Pancreas (tissue), 10 donors: Measurements from ENCODE around the gene PPP1R3G. TPM values are rescaled to one million over a fixed set of nuclear protein-coding genes. Genes with fewer than 3 reads are reported as not detected.
A peak's percentile ranks its signal among the peaks of the same experiment; 100 is the strongest.
"Not testable (repeated sequence)": the region's sequence is repeated elsewhere in the genome, so short reads cannot be mapped to it uniquely, and the experiment has no call there.

Experiments
- ATAC-seq, 4 donors: fragments of 200-7000 bp; cut with Tn5 transposase; one replicate each; pipeline versions ENCODE4 v1.8.0 to v1.9.1; 2020; ENCODE audit warnings: mild to moderate bottlenecking in 4 of 4, moderate library complexity in 4 of 4
- DNase-seq, 6 donors: peaks; one replicate each; pipeline ENCODE4 v3.0.0-alpha.2; 2020
- FAIRE-seq: peaks from 2 replicates; lab custom pipeline; 2012; peaks lifted over from hg19 to GRCh38; lab: Jason Lieb, UNC
- H3K27ac ChIP-seq, 4 donors: fragments of 200-600 bp; sonication (generic); 1 replicate in 3 of 4; 2 replicates in 1 of 4; pipeline versions ENCODE4 v1.5.0 to v1.8.0; 2020
- H3K27me3 ChIP-seq, 4 donors: fragments of 200-600 bp; one replicate each; pipeline ENCODE4 v1.8.0; 2021
- H3K36me3 ChIP-seq, 3 donors: fragments of 200-600 bp; sonication (generic) in 1 of 3; one replicate each; pipeline versions ENCODE4 v1.5.0 to v1.8.0; 2020 to 2021
- H3K4me1 ChIP-seq, 3 donors: fragments of 200-600 bp; one replicate each; pipeline ENCODE4 v1.8.0; 2021
- H3K4me3 ChIP-seq, 4 donors: fragments of 200-600 bp; sonication (generic) in 2 of 4; one replicate each; pipeline versions ENCODE4 v1.5.0 to v1.8.0; 2020 to 2021
- H3K9me3 ChIP-seq, 4 donors: fragments of 200-600 bp; one replicate each; pipeline ENCODE4 v1.8.0; 2021
- CTCF ChIP-seq, 4 donors: fragments of 200-600 bp; sonication (generic) in 3 of 4; IDR thresholded peaks; one replicate each; pipeline versions ENCODE4 v1.5.0 to v1.8.0; 2021; ENCODE audit warnings: antibody characterized with exemption in 4 of 4
- WGBS, 2 donors: extraction: QIAGEN DNeasy Blood & Tissue Kit; methylation state at CpG; one replicate each; pipeline ENCODE4 v1.1.7; 2013; 5-methylcytosine and 5-hydroxymethylcytosine counted together
- intact Hi-C, 3 donors: fragments of 100-400 bp; cut with DNase I; formaldehyde crosslinking; loops; one replicate each; pipeline versions ENCODE4 v1.11.1 to v1.14.2; 2022
- polyA plus RNA-seq, 2 donors: library from polyadenylated mRNA; stranded (reverse); fragments of 200-250 nt; gene quantifications; one replicate each; pipeline ENCODE4 v1.2.3, GENCODE V29; 2013
- total RNA-seq, 6 donors: library from RNA; stranded (reverse); fragmentation: NEBNext Ultra II Directional in 4 of 6; extraction: Animal tissue kit (Norgen Biotek cat#: 25700) in 4 of 6; gene quantifications; one replicate each; pipeline versions ENCODE4 v1.2.1 to v1.2.4, GENCODE V29; 2021 to 2023
- donor health status: healthy with polysubstance abuse.
- donor health status: DM: no; HTN: no; CAD: no; lungs with moderate emphysema.
- donor health status: DM: no; HTN: no; CAD: no.
- donor health status: control.
- donor health status: control.
- donor health status: Bipolar disorder and iron deficiency.
- donor health status: DM: yes; HTN: yes; CAD: no.
- donor health status: DM: no; HTN: no; CAD: no.
- donor health status: DM: no; HTN: no; CAD: no.
- donor health status: DM: yes; HTN: yes; CAD: no.

PPP1R3G gene
- total and polyA plus RNA-seq, 8 donors = 0.04 to 0.24 (median 0.08) TPM; not detected in 2

GRCh38 chr6:5059036-5059896 is 25.9 kb upstream of the PPP1R3G start:
- Histone ChIP-seq H3K27me3 (no peaks in the 10 kb centered on the region), H3K4me3 (no peak overlapping the region), H3K36me3 (no peaks in the 10 kb centered on the region), H3K9me3 (no peaks in the 10 kb centered on the region), H3K4me1 (no peaks in the 10 kb centered on the region), H3K27ac (no peak overlapping the region)
- FAIRE-seq (no peak), DNase-seq (no peak), ATAC-seq (no peak)
- TF ChIP-seq CTCF (IDR thresholded peaks at IDR 0.05) = no peak
- intact Hi-C loops = no loop called here
- 78 to 82% methylated on average over 11 of the region's 11 CpGs for WGBS, 2 donors

DNA sequence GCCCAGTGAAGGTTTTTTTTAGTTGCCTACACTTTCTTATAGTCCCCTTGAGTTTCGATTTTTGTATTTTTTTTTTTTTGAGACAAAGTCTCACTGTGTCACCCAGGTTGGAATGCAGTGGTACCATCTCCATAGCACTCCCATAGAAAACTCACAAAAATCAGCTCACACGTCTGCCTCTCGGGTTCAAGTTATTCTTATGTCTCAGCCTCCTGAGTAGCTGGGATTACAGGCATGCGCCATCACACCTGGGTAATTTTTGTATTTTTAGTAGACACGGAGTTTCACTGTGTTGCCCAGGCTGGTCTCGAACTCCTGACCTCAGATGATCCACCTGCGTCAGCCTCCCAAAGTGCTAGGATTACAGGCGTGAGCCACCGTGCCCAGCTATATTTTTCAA is 24.7 kb upstream of the PPP1R3G start:
- DNase-seq, H3K36me3 ChIP-seq, H3K4me1 ChIP-seq, H3K9me3 ChIP-seq, H3K27me3 ChIP-seq, intact Hi-C loops, H3K27ac ChIP-seq, H3K4me3 ChIP-seq, ATAC-seq, FAIRE-seq: not testable (repeated sequence)
- 88 to 91% methylated on average over 9 of the region's 9 CpGs for WGBS, 2 donors

DNA sequence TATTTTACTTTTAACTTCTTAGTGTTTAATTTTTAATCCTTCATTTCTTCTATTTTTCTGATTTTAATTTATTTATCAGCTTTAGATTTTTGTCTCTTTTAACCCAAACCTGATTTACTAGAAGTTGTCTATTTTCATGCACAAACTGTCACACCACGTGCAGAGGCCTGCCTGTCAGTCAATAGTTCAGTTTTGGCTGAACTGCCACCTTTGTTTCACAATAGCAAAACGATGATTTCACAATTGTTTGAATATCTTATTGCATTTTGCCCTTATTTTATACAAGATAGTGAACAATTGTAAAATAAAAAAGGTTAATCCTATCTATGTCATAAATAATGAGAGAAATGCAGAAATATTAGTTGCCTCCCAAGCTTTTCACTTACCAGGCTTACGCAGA is 24.0 kb upstream of the PPP1R3G start:
- TF ChIP-seq CTCF (IDR thresholded peaks at IDR 0.05) = no peak
- H3K27me3 ChIP-seq = no peaks in the 10 kb centered on the region
- no peaks in the 10 kb centered on the region for H3K9me3 ChIP-seq
- 58 to 61% methylated on average over 3 of the region's 3 CpGs for WGBS, 2 donors
- H3K4me1 ChIP-seq = no peaks in the 10 kb centered on the region
- FAIRE-seq (no peak), ATAC-seq (no peak), DNase-seq (no peak)
- H3K4me3 ChIP-seq = no peak overlapping the region
- intact Hi-C loops = no loop called here
- H3K36me3 ChIP-seq = no peaks in the 10 kb centered on the region
- H3K27ac ChIP-seq = no peak overlapping the region

DNA sequence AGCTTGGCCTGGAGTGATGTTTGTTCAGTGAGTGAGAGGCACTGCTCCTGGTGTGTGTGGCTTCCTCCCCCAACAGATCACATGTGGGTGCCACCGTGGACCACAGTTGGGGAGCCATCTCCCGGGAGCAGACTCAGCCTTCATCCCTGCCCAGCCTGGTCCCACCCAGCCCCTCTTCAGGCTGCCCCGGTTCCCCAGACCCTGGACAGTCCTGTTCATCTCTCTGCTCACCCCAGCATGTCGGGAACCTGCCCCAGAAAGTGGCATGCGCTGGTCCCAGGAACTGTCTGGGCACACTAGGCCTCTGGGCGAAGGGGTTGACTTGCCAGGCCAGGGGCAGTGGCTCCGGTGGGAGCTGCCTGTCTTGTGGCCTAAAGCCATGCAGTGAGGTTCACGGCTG is 21.5 kb upstream of the PPP1R3G start:
- intact Hi-C loops = no loop called here
- H3K36me3 ChIP-seq = no peaks in the 10 kb centered on the region
- 80 to 86% methylated on average over 8 of the region's 8 CpGs for WGBS, 2 donors

DNA sequence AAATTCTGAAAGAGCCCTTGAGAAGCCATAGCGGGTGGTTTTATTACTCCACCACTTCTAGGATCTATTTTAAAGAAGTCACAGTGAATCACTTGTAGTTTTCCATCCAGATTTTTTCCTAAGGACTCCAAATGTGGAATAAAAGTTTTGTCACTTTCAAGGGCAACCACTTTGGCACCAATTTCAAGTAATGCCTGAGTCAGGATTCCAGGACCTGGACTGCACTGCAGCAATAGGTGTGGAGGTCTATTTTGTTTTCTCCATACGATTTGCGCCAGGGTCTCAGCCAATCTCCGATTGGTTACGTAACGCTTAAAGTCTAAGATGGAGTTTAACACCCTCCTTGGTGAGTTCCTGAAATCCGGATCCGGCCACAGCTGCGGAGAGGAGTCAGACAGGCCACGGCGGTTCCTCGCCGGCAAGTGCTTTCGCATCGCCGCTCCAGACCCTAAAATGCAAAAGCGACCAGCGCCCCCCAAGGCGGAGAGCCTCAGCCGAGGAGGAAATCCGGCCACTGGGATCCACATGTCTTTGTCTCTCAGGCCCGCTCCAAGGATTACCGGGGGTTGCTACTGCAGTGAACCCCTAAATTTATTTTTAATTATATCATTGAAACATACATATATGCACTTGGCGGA is 18.6 kb upstream of the PPP1R3G start:
- FAIRE-seq (no peak), ATAC-seq (no peak), DNase-seq (no peak)
- no peak overlapping the region for H3K4me3 ChIP-seq
- H3K27ac ChIP-seq = no peak overlapping the region
- 89 to 94% methylated on average over 24 of the region's 24 CpGs for WGBS, 2 donors
- TF ChIP-seq CTCF (IDR thresholded peaks at IDR 0.05) = no peak
- H3K9me3 ChIP-seq = no peaks in the 10 kb centered on the region
- intact Hi-C loops = no loop called here
- no peaks in the 10 kb centered on the region for H3K4me1 ChIP-seq
- no peaks in the 10 kb centered on the region for H3K27me3 ChIP-seq
- no peaks in the 10 kb centered on the region for H3K36me3 ChIP-seq

More for the DNA sequence above, 21.5 kb upstream of the PPP1R3G start:
- H3K4me1 ChIP-seq = no peaks in the 10 kb centered on the region
- DNase-seq = peak in 1 of 6 donors; percentile 56
- no peak for TF ChIP-seq CTCF (IDR thresholded peaks at IDR 0.05)
- H3K9me3 ChIP-seq = no peaks in the 10 kb centered on the region
- no peak for ATAC-seq
- no peaks in the 10 kb centered on the region for H3K27me3 ChIP-seq
- no peak overlapping the region for H3K4me3 ChIP-seq
- no peak overlapping the region for H3K27ac ChIP-seq
- no peak for FAIRE-seq
